Subcutaneous abdominal adipose tissue (tissue), 5 donors: ENCODE measurements around the gene TCEA3.

Experiments
- H3K27ac ChIP-seq: one replicate; pipeline ENCODE4 v1.7.0; 2013; ENCODE audit warnings: low read depth, mild to moderate bottlenecking, inconsistent platforms, low read length, moderate library complexity
- H3K27me3 ChIP-seq, 5 donors: one replicate each; pipeline ENCODE4 v1.7.0; 2013; ENCODE audit warnings: low read length in 5 of 5, inconsistent platforms in 1 of 5; ENCODE audit not compliant: control insufficient read depth in 5 of 5, insufficient read depth in 4 of 5
- H3K36me3 ChIP-seq, 5 donors: one replicate each; pipeline ENCODE4 v1.7.0; 2013; ENCODE audit warnings: low read length in 5 of 5; ENCODE audit not compliant: control insufficient read depth in 5 of 5, insufficient read depth in 5 of 5
- H3K4me1 ChIP-seq, 5 donors: one replicate each; pipeline ENCODE4 v1.7.0; 2013; ENCODE audit warnings: low read length in 5 of 5, mild to moderate bottlenecking in 3 of 5, moderate library complexity in 1 of 5; ENCODE audit not compliant: control insufficient read depth in 5 of 5, insufficient read depth in 5 of 5
- H3K4me3 ChIP-seq, 5 donors: one replicate each; pipeline ENCODE4 v1.7.0; 2013; ENCODE audit warnings: low read length in 5 of 5, low read depth in 1 of 5
- H3K9ac ChIP-seq, 5 donors: one replicate each; pipeline ENCODE4 v1.7.0; 2013; ENCODE audit warnings: low read length in 5 of 5, mild to moderate bottlenecking in 4 of 5, moderate library complexity in 3 of 5
- H3K9me3 ChIP-seq, 5 donors: one replicate each; pipeline ENCODE4 v1.7.0; 2013; ENCODE audit warnings: low read length in 5 of 5; ENCODE audit not compliant: control insufficient read depth in 5 of 5
- donor health status: healthy.
- donor health status: healthy.
- donor health status: healthy.
- donor health status: healthy.
- donor health status: healthy.

TCEA3 gene

GRCh38 chr1:23408797-23409290 is 15.7 kb downstream of the TCEA3 start:
- Histone ChIP-seq H3K4me1 (peaks cover 4 to 15% (median 6%) of the 10 kb centered on the region in 5 donors), H3K36me3 (peaks cover 2 to 9% (median 3%) of the 10 kb centered on the region in 5 donors), H3K27ac (no peak overlapping the region), H3K9ac (no peak overlapping the region), H3K27me3 (no peaks in the 10 kb centered on the region), H3K4me3 (no peak overlapping the region), H3K9me3 (no peaks in the 10 kb centered on the region)

GRCh38 chr1:23407016-23407630 is 17.4 kb downstream of the TCEA3 start:
- no peaks in the 10 kb centered on the region for H3K27me3 ChIP-seq
- no peak overlapping the region for H3K4me3 ChIP-seq
- peaks cover 7 to 30% (median 20%) of the 10 kb centered on the region in 5 donors for H3K4me1 ChIP-seq
- no peak overlapping the region for H3K27ac ChIP-seq
- no peak overlapping the region for H3K9ac ChIP-seq
- H3K9me3 ChIP-seq: no peaks in the 10 kb centered on the region
- H3K36me3 ChIP-seq: peaks cover 2 to 9% (median 3%) of the 10 kb centered on the region in 5 donors

GRCh38 chr1:23405946-23406345 is 18.6 kb downstream of the TCEA3 start:
- H3K27ac ChIP-seq: no peak overlapping the region
- H3K9ac ChIP-seq: no peak overlapping the region
- no peaks in the 10 kb centered on the region for H3K9me3 ChIP-seq
- peaks cover 7 to 37% (median 21%) of the 10 kb centered on the region in 5 donors for H3K4me1 ChIP-seq
- no peak overlapping the region for H3K4me3 ChIP-seq
- H3K36me3 ChIP-seq: peaks cover 2 to 9% (median 3%) of the 10 kb centered on the region in 5 donors
- no peaks in the 10 kb centered on the region for H3K27me3 ChIP-seq

- H3K9ac ChIP-seq: peak overlapping the region in 1 of 5 donors; percentile 6
- peak overlapping the region in 2 of 5 donors; percentile 6 to 20 for H3K4me3 ChIP-seq
- H3K9me3 ChIP-seq: no peaks in the 10 kb centered on the region
- H3K27me3 ChIP-seq: no peaks in the 10 kb centered on the region
- peaks cover 2 to 9% (median 3%) of the 10 kb centered on the region in 5 donors for H3K36me3 ChIP-seq
- H3K4me1 ChIP-seq: peaks cover 7 to 42% (median 28%) of the 10 kb centered on the region in 5 donors
- peak overlapping the region; percentile 42 for H3K27ac ChIP-seq
Observed at GRCh38 chr1:23403735-23404486, 20.6 kb downstream of the TCEA3 start.

GRCh38 chr1:23403355-23403734 is 21.2 kb downstream of the TCEA3 start:
- Histone ChIP-seq H3K27ac (peak overlapping the region; percentile 42), H3K9ac (no peak overlapping the region), H3K4me3 (no peak overlapping the region), H3K36me3 (peaks cover 0 to 4% (median 2%) of the 10 kb centered on the region in 5 donors), H3K9me3 (no peaks in the 10 kb centered on the region), H3K4me1 (peaks cover 6 to 36% (median 28%) of the 10 kb centered on the region in 5 donors), H3K27me3 (no peaks in the 10 kb centered on the region)

GRCh38 chr1:23403038-23403336 is 21.6 kb downstream of the TCEA3 start:
- H3K9me3 ChIP-seq: no peaks in the 10 kb centered on the region
- H3K4me3 ChIP-seq: no peak overlapping the region
- peak overlapping the region; percentile 42 for H3K27ac ChIP-seq
- peaks cover 0 to 4% (median 0%) of the 10 kb centered on the region in 5 donors for H3K36me3 ChIP-seq
- peaks cover 6 to 36% (median 28%) of the 10 kb centered on the region in 5 donors for H3K4me1 ChIP-seq
- H3K9ac ChIP-seq: no peak overlapping the region
- H3K27me3 ChIP-seq: no peaks in the 10 kb centered on the region

GRCh38 chr1:23402286-23403037 is 22.1 kb downstream of the TCEA3 start:
- peaks cover 6 to 36% (median 28%) of the 10 kb centered on the region in 5 donors for H3K4me1 ChIP-seq
- H3K36me3 ChIP-seq: peaks cover 0 to 7% (median 2%) of the 10 kb centered on the region in 5 donors
- no peak overlapping the region for H3K9ac ChIP-seq
- no peak overlapping the region for H3K4me3 ChIP-seq
- no peaks in the 10 kb centered on the region for H3K27me3 ChIP-seq
- H3K27ac ChIP-seq: peak overlapping the region; percentile 42
- H3K9me3 ChIP-seq: no peaks in the 10 kb centered on the region

- no peaks in the 10 kb centered on the region for H3K9me3 ChIP-seq
- no peaks in the 10 kb centered on the region for H3K27me3 ChIP-seq
- H3K27ac ChIP-seq: peak overlapping the region; percentile 34
- peaks cover 0 to 12% (median 5%) of the 10 kb centered on the region in 5 donors for H3K36me3 ChIP-seq
- H3K4me3 ChIP-seq: no peak overlapping the region
- peak overlapping the region in 1 of 5 donors; percentile 27 for H3K9ac ChIP-seq
- peaks cover 6 to 36% (median 28%) of the 10 kb centered on the region in 5 donors for H3K4me1 ChIP-seq
Observed at GRCh38 chr1:23401313-23401712, 23.2 kb downstream of the TCEA3 start.

GRCh38 chr1:23400324-23401114 is 24.0 kb downstream of the TCEA3 start:
- H3K9me3 ChIP-seq: no peaks in the 10 kb centered on the region
- H3K27me3 ChIP-seq: no peaks in the 10 kb centered on the region
- no peak overlapping the region for H3K4me3 ChIP-seq
- H3K4me1 ChIP-seq: peaks cover 6 to 36% (median 28%) of the 10 kb centered on the region in 5 donors
- peaks cover 0 to 9% (median 5%) of the 10 kb centered on the region in 5 donors for H3K36me3 ChIP-seq
- H3K27ac ChIP-seq: peak overlapping the region; percentile 34
- peak overlapping the region in 1 of 5 donors; percentile 27 for H3K9ac ChIP-seq
